Caki2 (cell line): ENCODE results near the gene QSER1. TPM values are rescaled to one million over a fixed set of nuclear protein-coding genes. Genes with fewer than 3 reads are reported as not detected.
"Not testable (repeated sequence)": the region's sequence is repeated elsewhere in the genome, so short reads cannot be mapped to it uniquely, and the experiment has no call there.

Source experiments
- DNase-seq: peaks from one replicate; pipeline ENCODE4 v3.0.0-alpha.2; 2015; ENCODE audit warnings: low read depth
- in situ Hi-C: cut with HindIII; loops from 2 replicates; pipeline ENCODE4 v1.10.0; 2016; ENCODE audit warnings: low sequenced_read_pairs, low pct_unique_long_range_greater_than_20kb, mixed read lengths
- total RNA-seq: library from RNA; depleted of rRNA; stranded (reverse); fragments of >200 nt; shearing (Covaris generic); gene quantifications from 2 replicates; pipeline ENCODE4 v1.2.3, GENCODE V29; 2014; ENCODE audit warnings: low replicate concordance; rRNA removed

Gene QSER1
- total RNA-seq: 5.0 and 5.7 TPM in 2 replicates

GRCh38 chr11:32892355-32893092 is at the start of gene QSER1:
Gene QSER1 (plus strand): TSS chr11:32892811. CDS start chr11:32893126, 315 bp downstream.
- DNase-seq: peak; percentile 53
- in situ Hi-C loops: no loop called here

- no peak for DNase-seq
- in situ Hi-C loops: no loop called here
These were observed 49.1 kb upstream of the QSER1 start for GRCh38 chr11:32843544-32843943.

GRCh38 chr11:32847511-32847910 is 45.1 kb upstream of the QSER1 start:
- in situ Hi-C loops: no loop called here

DNA sequence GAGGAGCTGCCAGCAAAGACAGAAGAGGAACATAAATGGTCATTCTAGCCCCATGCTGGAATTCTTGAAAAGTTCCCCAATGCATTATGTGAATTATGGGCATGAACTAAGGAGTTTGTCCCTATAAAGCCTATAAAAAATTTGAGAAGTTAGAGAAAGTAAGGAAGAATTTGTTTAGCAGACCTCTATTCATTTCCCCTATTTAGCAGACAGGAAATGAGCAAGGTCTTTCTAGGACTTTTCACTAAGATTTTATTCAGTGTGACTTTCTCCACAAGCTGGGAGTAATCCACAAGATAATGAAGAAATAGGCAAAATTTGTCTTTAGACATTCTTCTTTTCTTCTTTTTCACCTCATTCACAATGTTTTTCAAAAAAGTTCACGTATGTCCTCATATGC is 42.9 kb upstream of the QSER1 start:
- no peak for DNase-seq
- in situ Hi-C loops: no loop called here

More at GRCh38 chr11:32847511-32847910, 45.1 kb upstream of the QSER1 start:
- no peak for DNase-seq

DNA sequence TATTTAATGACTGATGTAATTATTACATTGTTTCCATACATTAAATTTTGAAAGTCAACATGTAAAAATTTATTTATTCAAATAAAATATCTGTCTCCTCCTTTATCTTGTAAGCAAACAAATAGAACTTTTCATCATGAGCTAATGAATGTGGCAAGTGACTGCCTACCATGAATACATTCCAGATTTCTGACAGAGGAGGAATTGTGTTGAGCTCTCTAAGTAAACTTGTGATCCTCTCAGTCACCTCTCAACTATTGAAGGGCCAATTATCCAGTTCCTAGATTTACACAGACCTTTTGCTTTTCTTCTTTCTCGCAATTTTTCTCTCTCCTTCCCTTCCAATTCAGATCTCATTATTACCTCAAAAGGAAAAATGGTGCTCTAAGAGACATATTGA is 41.4 kb upstream of the QSER1 start:
- in situ Hi-C loops: no loop called here
- DNase-seq: no peak

GRCh38 chr11:32852207-32852606 is 40.4 kb upstream of the QSER1 start:
- in situ Hi-C loops: no loop called here
- DNase-seq: no peak

DNA sequence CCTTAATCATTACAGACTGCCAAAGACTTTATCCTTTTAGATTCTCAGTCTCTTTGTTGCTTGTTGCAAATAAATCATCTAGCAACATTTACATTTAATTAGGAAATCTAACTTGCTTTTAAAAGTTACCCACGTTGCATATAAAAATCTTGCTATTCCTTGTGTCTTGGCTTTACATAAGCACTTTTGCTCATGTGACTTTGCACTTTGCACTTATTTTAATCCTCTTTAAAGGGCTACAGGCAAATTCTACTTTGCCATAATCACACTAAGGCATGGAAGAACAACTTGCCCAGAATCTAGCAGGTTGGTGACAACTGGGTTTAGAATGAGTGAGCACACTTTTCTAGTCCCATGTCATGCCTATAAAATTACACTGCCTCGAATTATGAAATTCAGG is 37.0 kb upstream of the QSER1 start:
- DNase-seq: no peak
- in situ Hi-C loops: no loop called here

DNA sequence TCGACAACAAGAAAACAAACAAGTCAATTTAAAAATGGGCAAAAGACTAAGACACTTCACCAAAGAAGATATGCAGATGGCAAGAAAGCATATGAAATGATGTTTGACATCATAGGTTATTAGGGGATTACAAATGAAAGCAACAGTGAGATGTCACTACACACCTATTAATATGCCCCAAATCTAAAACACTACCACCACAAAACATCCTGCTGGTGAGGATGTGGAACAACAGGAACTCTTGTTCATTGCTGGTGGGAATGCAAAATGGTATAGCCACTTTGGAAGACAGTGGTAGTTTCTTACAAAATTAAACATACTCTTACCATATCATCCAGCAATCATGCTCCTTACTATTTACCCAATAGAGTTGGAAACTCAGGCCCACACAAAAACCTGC is 33.9 kb upstream of the QSER1 start:
- in situ Hi-C loops: no loop called here
- no peak for DNase-seq

GRCh38 chr11:32861850-32862577 is 30.6 kb upstream of the QSER1 start:
- DNase-seq: no peak

DNA sequence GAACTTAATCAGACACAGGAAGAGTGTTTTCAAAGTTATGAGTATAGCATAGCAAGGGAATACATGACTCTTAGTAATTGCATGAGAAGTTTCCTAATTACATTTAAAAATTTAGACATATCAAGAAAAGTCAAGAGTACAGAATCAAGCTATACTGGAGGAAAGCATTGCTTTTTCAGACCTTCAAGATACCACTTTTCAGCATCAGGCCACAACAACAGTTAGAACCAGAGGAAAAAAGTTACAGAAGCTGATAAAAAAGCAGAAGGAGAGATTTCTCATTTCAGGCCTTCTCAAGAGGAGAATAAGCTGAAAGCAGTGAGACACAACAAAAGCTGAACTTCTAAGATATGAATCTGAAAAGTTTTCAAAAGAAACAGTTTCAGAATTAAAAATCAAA is 28.1 kb upstream of the QSER1 start:
- in situ Hi-C loops: no loop called here
- no peak for DNase-seq

More at GRCh38 chr11:32861850-32862577, 30.6 kb upstream of the QSER1 start:
- in situ Hi-C loops: no loop called here

DNA sequence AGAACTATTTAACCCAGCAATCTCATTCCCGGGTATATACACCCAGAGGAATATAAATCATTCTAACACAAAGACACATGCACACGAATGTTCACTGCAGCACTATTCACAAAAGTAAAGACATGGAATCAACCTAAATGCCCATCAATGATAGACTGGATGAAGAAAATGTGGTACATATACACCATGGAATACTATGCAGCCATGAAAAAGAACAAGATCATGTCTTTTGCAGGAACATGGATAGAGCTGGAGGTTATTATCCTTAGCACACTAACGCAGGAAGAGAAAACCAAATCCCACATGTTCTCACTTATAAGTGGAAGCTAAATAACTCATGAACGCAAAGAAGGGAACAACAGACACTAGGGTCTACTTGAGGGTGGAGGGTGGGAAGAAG is 23.9 kb upstream of the QSER1 start:
- in situ Hi-C loops: not testable (repeated sequence)

GRCh38 chr11:32870676-32871075 is 21.9 kb upstream of the QSER1 start:
- in situ Hi-C loops: no loop called here
- DNase-seq: no peak

More for the DNA sequence above, 23.9 kb upstream of the QSER1 start:
- DNase-seq: not testable (repeated sequence)

DNA sequence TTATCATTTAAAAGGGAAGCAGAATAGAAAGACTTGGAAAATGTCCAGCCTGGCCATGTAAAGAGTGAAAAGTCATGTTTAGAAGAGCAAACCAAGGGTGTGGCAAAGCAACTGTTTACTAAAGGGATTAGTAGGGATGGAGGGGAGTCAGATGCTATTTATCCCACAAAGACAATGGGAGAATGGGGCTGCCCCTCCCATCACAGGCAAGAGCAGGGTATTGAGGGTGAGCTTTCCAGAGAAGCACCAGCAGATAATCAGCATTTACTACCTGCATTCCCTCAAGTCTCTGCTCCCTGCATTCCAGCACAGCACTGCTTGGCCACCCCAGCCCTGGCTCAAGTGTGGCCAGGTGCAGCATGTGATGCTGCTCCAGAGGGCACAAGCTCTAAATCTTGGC is 18.5 kb upstream of the QSER1 start:
- no peak for DNase-seq
- in situ Hi-C loops: no loop called here

DNA sequence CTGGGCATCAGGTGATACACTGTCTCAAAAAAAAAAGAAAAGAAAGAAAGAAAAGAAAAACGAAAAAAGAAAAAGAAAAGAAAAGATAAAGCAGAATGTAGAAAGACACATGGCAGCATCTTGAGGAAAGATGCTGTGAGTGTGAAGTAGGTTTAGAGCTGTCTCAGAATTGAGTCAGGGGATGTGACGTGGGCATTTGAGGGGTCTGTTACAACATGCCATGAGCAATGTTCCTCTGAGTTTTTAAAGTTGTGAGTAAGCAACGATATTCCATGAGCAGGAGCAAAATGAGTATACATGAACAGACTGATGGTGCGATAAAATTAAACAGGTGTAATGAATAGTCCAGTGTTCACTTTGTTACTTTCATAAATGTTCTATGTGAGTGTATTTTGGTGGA is 11.3 kb upstream of the QSER1 start:
- in situ Hi-C loops: no loop called here
- no peak for DNase-seq

DNA sequence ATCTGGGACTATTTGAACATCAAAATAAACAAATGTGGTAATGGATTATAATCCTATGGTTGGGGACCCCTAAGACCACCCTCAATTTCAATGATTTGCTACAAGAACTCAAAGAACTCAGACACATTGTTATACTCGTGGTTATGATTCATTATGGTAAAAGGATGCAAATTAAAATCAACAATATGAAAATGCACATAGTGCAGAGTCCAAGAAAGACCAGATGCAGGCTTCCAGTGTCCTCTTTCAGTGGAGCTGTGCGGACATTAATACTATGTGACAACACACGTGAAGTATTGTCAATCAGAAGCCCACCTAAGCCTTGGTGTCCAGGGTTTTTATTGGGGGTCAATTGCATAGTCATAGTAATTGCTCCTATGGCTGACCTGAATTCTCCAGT is 9.2 kb upstream of the QSER1 start:
- in situ Hi-C loops: no loop called here
- no peak for DNase-seq

DNA sequence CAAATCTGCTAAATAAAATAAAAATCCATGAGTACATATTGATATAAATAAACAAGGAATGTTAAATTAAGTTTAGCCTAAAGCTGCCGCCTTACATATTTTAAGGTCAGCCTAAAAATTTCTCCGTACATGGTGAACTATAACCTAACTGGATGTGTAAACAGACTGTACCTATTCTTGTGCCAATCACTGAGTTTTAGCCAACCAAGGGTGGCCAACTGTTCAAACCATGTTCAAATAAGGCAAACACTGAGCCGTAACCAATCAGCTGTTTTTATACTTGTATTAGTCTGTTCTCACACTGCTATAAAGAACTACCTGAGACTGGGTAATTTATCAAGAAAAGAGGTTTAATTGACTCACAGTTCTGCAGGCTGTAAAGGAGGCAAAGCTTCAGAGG is 8.6 kb upstream of the QSER1 start:
- in situ Hi-C loops: no loop called here
- DNase-seq: no peak

- in situ Hi-C loops: no loop called here
- no peak for DNase-seq
These were observed 7.7 kb upstream of the QSER1 start for GRCh38 chr11:32884770-32885384.

- in situ Hi-C loops: no loop called here
- DNase-seq: no peak
These were observed 7.1 kb upstream of the QSER1 start for GRCh38 chr11:32885556-32885955.

DNA sequence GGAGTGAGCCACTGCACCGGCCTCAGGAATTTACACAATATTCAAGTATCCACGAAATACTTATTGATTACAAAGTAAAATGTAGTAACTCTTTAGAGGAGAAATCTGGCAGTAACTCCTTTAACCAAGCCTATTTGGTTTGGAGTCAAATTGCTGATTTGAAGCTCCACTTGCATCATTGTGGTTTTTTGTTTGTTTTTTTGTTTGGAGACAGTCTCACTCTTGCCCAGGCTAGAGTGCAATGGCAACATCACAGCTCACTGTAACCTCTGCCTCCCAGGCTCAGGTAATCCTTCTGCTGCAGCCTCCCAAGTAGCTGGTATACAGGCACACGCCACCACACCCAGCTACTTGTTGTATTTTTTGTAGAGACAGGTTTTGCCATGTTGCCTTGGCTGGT is 6.4 kb upstream of the QSER1 start:
- DNase-seq: no peak
- in situ Hi-C loops: no loop called here
